ENCODE results near the gene ADAMTSL3. TPM values are rescaled to one million over a fixed set of nuclear protein-coding genes. Genes with fewer than 3 reads are reported as not detected.

ADAMTSL3 gene
- total and polyA plus RNA-seq, 2 donors (not counting 1 experiment from before 2014, with no cell fraction given), result 0.14 to 0.17 TPM

- Histone ChIP-seq H3K4me2 (ENCODE audit: extremely low read depth, insufficient read depth, low read length) (no peak overlapping the region), H3K4me1 (ENCODE audit: control insufficient read depth, extremely low read depth, insufficient read depth, low read length) (no peaks in the 10 kb centered on the region), H3K4me3 (replicated peaks in 1 of 4; ENCODE audit: control extremely low read depth in 1 of 4, insufficient read depth in 1 of 4, low read depth in 3 of 4, low read length in 4 of 4) (no peak overlapping the region), H2AFZ (ENCODE audit: low read length) (no peak overlapping the region), H3K27ac (ENCODE audit: insufficient read depth, low read length) (no peak overlapping the region), H3K27me3 (ENCODE audit: control insufficient read depth, insufficient read depth, low read length) (no peaks in the 10 kb centered on the region), H3K9me3 (ENCODE audit: control insufficient read depth, insufficient read depth, low read depth, low read length) (no peaks in the 10 kb centered on the region), H3K79me2 (ENCODE audit: control insufficient read depth, insufficient read depth, low read length) (no peaks in the 10 kb centered on the region), H4K20me1 (ENCODE audit: control insufficient read depth, extremely low read depth, insufficient read depth, low read length) (no peaks in the 10 kb centered on the region), H3K36me3 (ENCODE audit: control insufficient read depth, insufficient read depth, low read length) (no peaks in the 10 kb centered on the region), H3K9ac (ENCODE audit: insufficient read depth, low read length) (no peak overlapping the region)
- no peak for TF ChIP-seq EZH2 (IDR thresholded peaks at IDR 0.05; ENCODE audit: low read length, missing control alignments)
- TF ChIP-seq CTCF (conservative IDR thresholded peaks at IDR 0.05 in 1 of 2, IDR thresholded peaks at IDR 0.05 in 1 of 2; ENCODE audit: low read depth in 1 of 2, low read length in 2 of 2), result no peak
- no peak for DNase-seq (ENCODE audit: low read depth in 2 of 2)
Measured at GRCh38 chr15:84001655-84002054, 347.7 kb downstream of the ADAMTSL3 start.

- H2AFZ ChIP-seq (ENCODE audit: low read length), result no peak overlapping the region
- no peaks in the 10 kb centered on the region for H4K20me1 ChIP-seq (ENCODE audit: control insufficient read depth, extremely low read depth, insufficient read depth, low read length)
- no peaks in the 10 kb centered on the region for H3K9me3 ChIP-seq (ENCODE audit: control insufficient read depth, insufficient read depth, low read depth, low read length)
- no peak for DNase-seq (ENCODE audit: low read depth in 2 of 2)
- H3K27ac ChIP-seq (ENCODE audit: insufficient read depth, low read length), result no peak overlapping the region
- TF ChIP-seq CTCF (conservative IDR thresholded peaks at IDR 0.05 in 1 of 2, IDR thresholded peaks at IDR 0.05 in 1 of 2; ENCODE audit: low read depth in 1 of 2, low read length in 2 of 2) (no peak), EZH2 (IDR thresholded peaks at IDR 0.05; ENCODE audit: low read length, missing control alignments) (no peak)
- H3K36me3 ChIP-seq (ENCODE audit: control insufficient read depth, insufficient read depth, low read length), result no peaks in the 10 kb centered on the region
- no peak overlapping the region for H3K9ac ChIP-seq (ENCODE audit: insufficient read depth, low read length)
- no peaks in the 10 kb centered on the region for H3K79me2 ChIP-seq (ENCODE audit: control insufficient read depth, insufficient read depth, low read length)
- no peak overlapping the region for H3K4me3 ChIP-seq (replicated peaks in 1 of 4; ENCODE audit: control extremely low read depth in 1 of 4, insufficient read depth in 1 of 4, low read depth in 3 of 4, low read length in 4 of 4)
- H3K4me1 ChIP-seq (ENCODE audit: control insufficient read depth, extremely low read depth, insufficient read depth, low read length), result no peaks in the 10 kb centered on the region
- H3K4me2 ChIP-seq (ENCODE audit: extremely low read depth, insufficient read depth, low read length), result no peak overlapping the region
- no peaks in the 10 kb centered on the region for H3K27me3 ChIP-seq (ENCODE audit: control insufficient read depth, insufficient read depth, low read length)
Measured at GRCh38 chr15:84003791-84004503, 350.0 kb downstream of the ADAMTSL3 start.

GRCh38 chr15:84006421-84006820 is 352.5 kb downstream of the ADAMTSL3 start:
- TF ChIP-seq EZH2 (IDR thresholded peaks at IDR 0.05; ENCODE audit: low read length, missing control alignments) (no peak), CTCF (conservative IDR thresholded peaks at IDR 0.05 in 1 of 2, IDR thresholded peaks at IDR 0.05 in 1 of 2; ENCODE audit: low read depth in 1 of 2, low read length in 2 of 2) (no peak)
- no peak overlapping the region for H3K4me3 ChIP-seq (replicated peaks in 1 of 4; ENCODE audit: control extremely low read depth in 1 of 4, insufficient read depth in 1 of 4, low read depth in 3 of 4, low read length in 4 of 4)
- no peaks in the 10 kb centered on the region for H3K27me3 ChIP-seq (ENCODE audit: control insufficient read depth, insufficient read depth, low read length)
- H3K4me2 ChIP-seq (ENCODE audit: extremely low read depth, insufficient read depth, low read length), result no peak overlapping the region
- no peak overlapping the region for H3K9ac ChIP-seq (ENCODE audit: insufficient read depth, low read length)
- H4K20me1 ChIP-seq (ENCODE audit: control insufficient read depth, extremely low read depth, insufficient read depth, low read length), result no peaks in the 10 kb centered on the region
- no peaks in the 10 kb centered on the region for H3K4me1 ChIP-seq (ENCODE audit: control insufficient read depth, extremely low read depth, insufficient read depth, low read length)
- no peaks in the 10 kb centered on the region for H3K36me3 ChIP-seq (ENCODE audit: control insufficient read depth, insufficient read depth, low read length)
- no peak overlapping the region for H2AFZ ChIP-seq (ENCODE audit: low read length)
- H3K79me2 ChIP-seq (ENCODE audit: control insufficient read depth, insufficient read depth, low read length), result no peaks in the 10 kb centered on the region
- no peaks in the 10 kb centered on the region for H3K9me3 ChIP-seq (ENCODE audit: control insufficient read depth, insufficient read depth, low read depth, low read length)
- H3K27ac ChIP-seq (ENCODE audit: insufficient read depth, low read length), result no peak overlapping the region
- no peak for DNase-seq (ENCODE audit: low read depth in 2 of 2)
